GM21576 (cell line): Measurements from ENCODE around the gene ADAMTS2.

ENCODE experiments used
- ATAC-seq: cut with Tn5 transposase; IDR thresholded peaks from one replicate; pipeline ENCODE4 v1.9.1; 2021; ENCODE audit warnings: mild to moderate bottlenecking, moderate library complexity; ENCODE audit not compliant: unreplicated experiment

The ADAMTS2 gene

DNA sequence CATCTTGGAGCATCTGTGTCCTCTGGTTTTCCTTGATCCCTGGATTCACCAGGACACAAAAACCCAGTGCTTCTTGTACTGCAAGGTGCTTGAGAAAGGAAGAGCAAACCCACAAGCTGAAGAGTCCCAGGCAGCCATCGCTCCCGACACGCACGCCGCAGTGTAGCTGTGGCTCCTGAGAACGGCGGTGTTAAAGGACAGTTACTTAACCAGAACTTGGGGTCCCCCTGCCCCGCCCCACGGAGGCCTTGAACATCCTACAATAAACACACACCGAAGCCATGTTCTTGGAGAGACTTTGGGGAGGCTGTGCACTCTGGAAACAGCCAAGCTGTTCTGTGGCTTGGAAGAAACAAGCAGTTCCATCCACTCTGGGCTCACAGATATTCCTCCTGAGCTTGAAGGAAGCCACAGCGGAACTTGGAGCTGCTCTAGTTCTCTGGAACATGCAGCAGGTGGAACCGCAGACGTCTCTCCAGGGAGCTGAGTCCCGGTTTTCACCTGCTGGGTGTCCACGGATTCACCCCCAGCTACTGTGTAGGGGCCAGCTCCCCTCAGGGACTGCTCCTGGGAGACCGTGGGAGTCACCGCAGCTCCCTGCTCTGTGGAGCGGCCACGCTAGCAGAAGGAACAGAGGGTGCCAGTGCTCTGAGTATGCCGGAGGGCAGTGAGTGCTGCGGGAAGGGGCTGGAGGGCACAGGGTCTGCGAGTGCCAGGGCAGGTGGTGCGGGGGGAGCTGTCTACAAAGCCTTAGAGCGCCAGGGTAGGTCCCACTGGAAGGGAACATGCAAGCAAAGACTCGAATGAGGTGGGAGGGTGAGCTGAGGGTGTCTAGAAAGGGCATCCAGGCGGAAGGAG lies 107.3 kb downstream of the ADAMTS2 start:
- ATAC-seq, result no peak

DNA sequence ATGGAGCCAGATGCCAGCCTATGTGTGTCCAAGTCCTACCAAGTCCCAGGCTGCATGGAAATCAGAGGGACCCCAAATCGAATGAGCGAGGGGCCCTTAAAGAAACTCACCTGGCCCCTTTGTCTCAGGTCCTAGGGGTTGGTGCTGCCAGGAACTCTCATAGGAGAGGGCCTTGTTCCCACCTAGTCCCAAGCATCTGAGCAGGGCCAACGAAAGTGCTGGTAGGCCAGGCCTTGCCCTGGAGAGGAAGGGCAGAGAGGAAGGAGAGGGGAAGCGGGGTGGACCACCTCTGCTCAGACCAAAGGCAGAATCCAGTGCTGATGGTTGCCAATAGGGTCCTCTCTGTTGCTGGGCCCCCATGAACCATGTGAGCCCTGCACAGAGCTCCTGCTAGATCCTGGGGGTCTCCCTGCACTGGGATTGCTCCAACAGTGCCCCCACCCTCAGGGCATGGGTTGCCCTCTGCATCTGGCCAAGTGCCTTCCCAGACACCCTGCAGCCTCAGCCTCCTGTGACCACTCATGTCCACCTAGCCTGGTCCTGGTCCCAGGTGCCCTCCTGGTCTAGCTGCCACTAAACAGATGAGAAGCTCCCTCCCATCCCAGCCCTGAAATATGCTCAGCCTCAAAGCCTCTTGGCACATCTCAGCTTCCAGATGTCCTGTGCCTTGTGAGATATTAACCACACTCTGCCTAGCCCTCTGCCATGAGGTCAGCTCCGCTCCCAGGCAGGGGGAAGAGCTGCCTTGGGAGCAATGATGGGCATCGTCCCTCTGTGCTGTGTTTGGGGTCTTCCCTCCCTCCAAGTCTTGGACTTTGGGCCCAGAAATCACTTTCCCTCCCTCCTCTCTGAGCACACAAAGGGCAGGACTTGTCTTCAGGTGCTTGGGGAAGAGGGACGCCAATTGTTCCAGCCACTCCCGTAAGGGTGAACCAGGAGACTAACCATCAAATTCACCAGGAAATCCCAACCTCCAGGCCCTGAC lies 109.6 kb downstream of the ADAMTS2 start:
- ATAC-seq, result no peak

DNA sequence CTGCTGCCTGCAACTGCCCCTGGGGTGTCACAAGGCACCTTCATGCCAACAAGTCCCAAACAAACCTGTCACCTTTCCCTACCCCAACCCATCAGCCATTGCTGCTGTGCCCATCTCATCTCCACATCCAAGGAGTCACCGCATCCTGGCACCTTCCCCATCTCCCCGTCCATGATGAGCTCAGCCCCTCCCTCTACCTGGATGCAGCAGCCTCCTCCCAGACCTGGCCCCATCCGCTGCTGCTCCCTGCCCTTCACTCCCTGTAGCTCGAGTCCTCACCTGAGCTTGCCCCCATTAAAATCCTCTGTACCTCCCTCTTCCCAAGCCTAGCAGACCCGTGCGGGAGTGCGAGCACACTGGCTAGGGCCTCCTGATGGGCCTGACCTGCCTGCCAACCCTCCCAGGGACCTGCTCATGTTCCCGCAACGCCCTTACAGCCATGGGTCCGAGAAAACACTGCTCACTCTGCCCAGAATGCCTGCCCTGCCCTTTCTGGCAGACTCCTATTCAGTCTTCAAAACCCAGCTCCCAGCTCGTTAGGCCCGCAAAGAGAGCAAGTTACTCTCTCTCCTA lies 110.6 kb downstream of the ADAMTS2 start:
- no peak for ATAC-seq

- no peak for ATAC-seq
Measured at GRCh38 chr5:179233909-179234562, 111.2 kb downstream of the ADAMTS2 start.

DNA sequence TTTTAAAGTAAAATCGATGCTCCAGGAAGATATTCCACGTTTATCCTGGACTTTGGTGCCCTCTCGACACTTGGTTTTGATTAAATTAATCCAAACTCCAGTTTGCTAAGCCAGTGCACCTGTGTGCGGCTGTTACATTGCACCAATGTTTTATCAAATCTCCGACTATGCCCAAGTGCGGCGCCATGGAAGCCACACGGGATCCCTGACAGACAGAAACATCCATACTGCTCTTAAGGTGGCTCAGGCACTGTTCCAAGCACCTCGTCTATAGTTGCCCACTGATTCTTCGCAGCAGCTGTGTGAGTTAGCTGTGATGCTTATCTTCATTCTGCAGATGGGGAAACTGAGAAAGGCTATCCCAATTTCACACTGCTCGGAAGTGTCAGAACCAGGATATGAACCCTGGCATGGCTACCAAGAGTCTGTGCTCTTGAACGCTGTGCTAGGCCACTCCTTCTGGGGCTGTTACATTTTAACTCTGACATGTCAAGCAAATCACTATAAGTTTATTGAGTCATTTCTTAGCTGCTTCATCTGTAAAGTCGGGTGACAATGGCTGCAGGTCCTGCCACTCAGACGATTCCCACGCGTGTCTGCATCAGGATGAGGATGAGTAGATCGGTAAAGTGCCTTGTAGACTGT lies 113.0 kb downstream of the ADAMTS2 start:
- ATAC-seq, result no peak

- no peak for ATAC-seq
Measured at GRCh38 chr5:179231309-179231708, 114.0 kb downstream of the ADAMTS2 start.

DNA sequence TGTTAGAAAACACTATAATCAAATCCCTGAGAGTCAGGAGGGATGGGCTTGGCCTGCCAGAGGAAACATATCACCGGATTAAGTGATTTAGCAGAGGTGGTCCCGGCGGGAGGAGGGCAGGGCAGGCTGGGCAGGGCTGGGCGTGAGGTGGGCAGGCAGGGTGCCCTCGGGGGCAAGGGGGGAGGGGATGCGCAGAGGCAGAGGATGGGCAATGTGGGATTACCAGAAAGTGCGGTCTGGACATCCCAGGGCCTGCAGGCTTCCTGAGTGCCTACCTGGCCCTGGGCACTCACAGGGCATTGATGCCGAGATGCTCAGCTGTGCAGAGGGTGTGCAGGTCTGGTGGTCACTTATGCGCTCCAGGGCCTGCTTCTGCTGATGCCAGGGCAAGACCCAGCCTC lies 115.2 kb downstream of the ADAMTS2 start:
- no peak for ATAC-seq

DNA sequence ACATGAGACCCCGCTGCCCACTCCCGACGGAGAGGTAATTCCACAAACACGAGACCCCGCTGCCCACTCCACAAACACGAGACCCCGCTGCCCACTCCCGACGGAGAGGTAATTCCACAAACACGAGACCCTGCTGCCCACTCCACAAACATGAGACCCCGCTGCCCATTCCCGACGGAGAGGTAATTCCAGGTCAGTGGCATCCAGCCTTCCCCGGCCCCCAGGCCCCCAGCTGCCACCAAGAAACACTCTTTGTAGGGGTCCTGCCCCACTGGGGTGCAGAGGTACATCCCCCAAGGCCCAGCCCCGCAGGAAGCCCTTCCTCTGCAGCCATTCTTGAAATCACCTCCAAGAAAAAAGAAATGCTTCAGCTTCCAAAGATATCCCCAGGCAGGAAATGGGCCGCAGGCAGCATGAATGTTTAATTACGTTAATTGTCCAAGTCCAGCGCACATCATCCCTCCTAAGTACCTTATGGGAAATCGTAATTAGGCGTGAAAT lies 115.9 kb downstream of the ADAMTS2 start:
- ATAC-seq, result no peak

DNA sequence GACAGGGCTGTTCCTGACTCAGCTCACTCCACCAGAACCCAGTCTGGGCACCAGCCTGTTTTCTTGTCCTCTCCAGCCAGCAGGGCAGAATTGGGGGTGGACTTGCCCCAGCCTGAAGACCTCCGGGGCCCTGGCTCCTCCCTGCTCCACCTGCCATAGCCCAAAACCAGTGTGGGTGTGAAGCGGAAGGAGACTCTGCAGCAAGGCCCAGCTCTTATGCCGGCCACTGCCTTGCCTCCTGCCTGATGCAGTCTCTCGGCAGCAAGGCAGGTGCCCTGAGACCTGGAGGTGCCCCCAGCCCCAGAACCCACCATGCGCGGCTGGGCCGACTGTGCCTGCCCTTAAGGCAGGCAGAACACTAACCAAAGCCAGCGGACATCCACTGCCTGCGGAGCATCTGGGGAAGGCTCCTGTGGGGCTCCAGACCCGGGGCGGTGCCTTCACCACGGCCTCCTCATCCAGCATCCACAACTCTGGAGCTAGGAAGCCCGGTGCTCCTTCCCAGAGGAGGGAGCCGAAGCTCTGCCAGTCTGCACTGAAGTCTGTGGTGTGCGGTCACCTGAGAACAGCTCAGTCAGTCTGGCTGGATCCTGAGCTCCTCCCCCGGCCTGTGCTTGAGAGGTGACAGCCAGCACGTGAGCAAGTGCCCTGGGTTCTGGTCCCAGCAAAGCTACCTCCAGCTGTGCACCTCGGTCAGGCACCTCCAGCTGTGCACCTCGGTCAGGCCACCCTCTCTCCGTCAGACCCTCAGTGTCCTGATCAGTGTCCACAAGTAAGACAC lies 116.7 kb downstream of the ADAMTS2 start:
- ATAC-seq, result no peak

DNA sequence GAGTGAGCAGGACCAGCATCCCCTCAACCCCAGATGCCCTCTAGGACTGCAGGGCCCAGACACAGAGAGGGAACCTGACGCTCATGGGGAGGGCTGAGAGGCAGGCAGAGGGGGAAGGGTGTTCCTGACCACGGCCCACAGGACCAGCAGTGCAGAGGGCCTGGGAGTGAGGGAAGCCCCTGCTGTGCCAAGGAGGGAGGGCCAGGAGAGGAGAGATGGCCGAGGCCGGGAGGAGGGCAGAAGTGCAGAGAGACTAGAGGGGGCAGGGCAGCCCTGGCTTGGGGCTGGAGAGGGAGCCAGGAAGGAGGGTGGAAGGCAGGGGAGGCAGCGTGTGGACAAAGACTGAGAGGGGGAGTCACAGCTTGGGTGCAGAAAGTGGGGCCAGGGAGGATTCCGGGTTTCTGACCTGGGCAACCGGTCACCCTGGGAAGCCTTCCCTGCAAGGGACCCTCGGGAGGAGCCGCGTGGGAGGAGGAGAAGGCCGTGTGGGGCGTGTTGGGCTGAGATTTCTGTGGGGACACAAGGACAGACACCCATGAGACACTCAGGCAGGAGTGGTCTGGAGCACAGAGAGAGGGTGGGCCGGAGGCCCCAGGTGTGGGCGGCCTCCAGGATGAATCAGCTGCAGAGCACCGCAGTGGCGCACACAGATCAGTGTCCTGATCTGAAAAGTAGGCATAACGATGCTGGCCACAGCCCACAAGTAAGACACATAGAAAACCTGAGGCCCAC lies 117.5 kb downstream of the ADAMTS2 start:
- no peak for ATAC-seq

- no peak for ATAC-seq
Measured at GRCh38 chr5:179227229-179227579, 118.1 kb downstream of the ADAMTS2 start.

- no peak for ATAC-seq
Measured at GRCh38 chr5:179226696-179227095, 118.6 kb downstream of the ADAMTS2 start.

DNA sequence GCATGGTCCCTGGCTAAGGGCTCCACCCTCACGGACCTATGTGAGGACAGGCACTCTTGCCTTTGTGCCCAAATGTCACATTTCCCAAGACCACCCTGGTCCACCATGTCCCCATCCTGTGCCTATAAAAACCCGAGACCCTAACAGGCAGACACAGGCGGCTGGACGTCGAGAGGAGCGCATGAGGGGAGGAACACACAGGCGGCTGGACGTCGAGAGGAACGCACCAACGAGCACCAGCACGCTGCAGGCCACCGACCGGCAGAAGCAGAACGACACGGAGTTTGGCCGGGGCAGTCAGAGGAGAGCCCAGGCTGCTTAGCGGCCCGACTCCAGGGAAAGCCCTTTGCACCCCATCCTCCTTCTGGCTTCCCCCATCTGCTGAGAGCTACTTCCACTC lies 119.9 kb downstream of the ADAMTS2 start:
- no peak for ATAC-seq

DNA sequence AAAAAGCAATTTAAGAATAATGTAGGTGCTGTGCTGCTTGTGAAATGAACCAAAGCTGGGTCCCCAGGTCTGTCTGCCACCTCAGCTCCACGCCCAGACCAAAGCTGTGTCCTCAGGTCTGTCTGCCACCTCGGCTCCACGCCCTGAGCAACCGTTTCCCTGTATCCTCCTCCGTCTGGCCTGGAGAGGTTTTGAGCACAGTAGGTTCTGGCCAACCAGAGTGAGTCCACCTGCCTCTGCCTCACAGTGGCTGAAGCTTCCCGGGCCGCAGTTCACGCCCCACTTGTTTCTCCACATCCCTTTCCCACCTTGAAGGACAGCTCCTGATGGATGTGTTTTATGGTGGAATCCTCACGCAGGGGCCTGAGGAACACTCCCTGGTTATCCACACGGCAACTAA lies 120.5 kb downstream of the ADAMTS2 start:
- ATAC-seq, result no peak

DNA sequence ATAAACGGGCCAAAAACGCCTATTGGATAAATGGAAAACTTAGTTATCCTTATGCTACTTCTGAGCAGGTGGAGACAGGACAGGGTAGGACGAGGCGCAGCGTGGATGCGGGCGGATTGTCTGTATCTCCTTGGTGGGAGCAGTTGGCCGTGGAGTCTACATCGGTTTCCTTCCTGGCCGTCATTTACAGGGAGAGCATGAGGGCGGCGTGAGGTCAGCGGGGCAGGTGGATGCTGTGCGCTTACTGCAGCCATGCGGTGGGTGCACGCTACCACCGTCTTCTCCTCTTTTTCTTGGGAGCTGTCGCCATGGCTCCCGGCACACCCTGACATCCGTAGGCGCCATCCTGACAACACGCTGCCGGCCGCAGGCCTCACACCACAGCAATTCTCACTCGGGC lies 121.3 kb downstream of the ADAMTS2 start:
- no peak for ATAC-seq

GRCh38 chr5:179223528-179223927 lies 121.7 kb downstream of the ADAMTS2 start:
- no peak for ATAC-seq

DNA sequence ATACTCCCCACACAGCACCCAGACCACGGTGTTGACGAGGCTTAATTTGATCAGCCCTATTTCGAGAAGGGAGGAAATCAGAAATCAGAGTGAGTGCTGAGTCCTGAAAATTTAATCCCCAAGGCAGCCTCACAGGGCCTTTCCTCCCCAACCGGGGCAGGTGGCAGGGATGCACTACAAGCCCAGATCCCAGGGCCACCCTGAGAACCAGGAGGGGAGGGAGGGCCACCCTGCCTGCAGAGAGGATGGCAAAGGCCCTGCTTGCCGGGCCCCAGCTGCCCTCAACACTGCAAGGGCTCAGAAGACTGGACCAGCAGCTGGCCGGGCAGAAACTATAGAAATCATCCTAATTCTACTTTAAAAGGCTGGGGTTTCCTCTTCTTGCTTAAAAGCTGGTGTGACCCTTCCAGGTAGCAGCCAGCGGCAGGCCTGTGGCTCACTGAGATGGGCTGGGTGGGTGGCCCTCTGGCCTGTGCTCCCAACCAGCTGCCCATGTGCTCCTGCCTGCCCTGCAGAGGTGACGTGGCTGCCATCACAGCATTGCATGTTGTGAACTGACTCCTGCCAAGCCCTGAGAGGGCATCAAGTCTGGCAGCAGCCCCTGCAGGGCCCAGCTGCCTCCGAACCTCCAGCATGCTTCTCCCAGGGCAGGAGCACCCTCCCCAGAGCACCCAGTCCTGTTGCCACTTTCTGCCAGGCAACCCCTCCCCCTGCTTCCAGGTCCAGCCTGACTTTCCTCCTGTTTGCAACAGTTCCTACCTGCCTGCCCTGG lies 122.8 kb downstream of the ADAMTS2 start:
- no peak for ATAC-seq

- no peak for ATAC-seq
Measured at GRCh38 chr5:179221877-179222220, 123.4 kb downstream of the ADAMTS2 start.
